Prostate gland (tissue), 2 donors: Measurements from ENCODE around the gene ZDHHC17.

Experiments used
- CTCF ChIP-seq, 4 experiments: fragments of 200-600 bp in 2 of 4; fragments of 450-650 bp in 2 of 4; sonication (generic) in 2 of 4; IDR thresholded peaks; 1 replicate in 3 of 4; 2 replicates in 1 of 4; pipeline ENCODE4 v1.5.1; 2016 to 2019; ENCODE audit warnings: antibody characterized with exemption in 4 of 4, mild to moderate bottlenecking in 2 of 4, moderate library complexity in 2 of 4
- POLR2A ChIP-seq: fragments of 450-650 bp; IDR thresholded peaks from one replicate; pipeline ENCODE4 v1.6.1; 2016; ENCODE audit warnings: antibody characterized with exemption, mild to moderate bottlenecking
- POLR2AphosphoS5 ChIP-seq: sonication (generic); formaldehyde crosslinking; IDR thresholded peaks from one replicate; pipeline ENCODE4 v1.6.1; 2017; ENCODE audit warnings: antibody characterized with exemption

GRCh38 chr12:76738824-76739579, 24.9 kb upstream of the ZDHHC17 start:
- TF ChIP-seq POLR2AphosphoS5 (no peak), CTCF (IDR thresholded peaks at IDR 0.05) (no peak), POLR2A (no peak)
